Lower leg skin (tissue), 3 donors: Measurements from ENCODE around the gene MEGF8.

ENCODE experiments used
- POLR2A ChIP-seq, 2 donors: fragments of 450-650 bp; IDR thresholded peaks; one replicate each; pipeline ENCODE4 v1.6.1; 2016 to 2017; ENCODE audit warnings: antibody characterized with exemption in 2 of 2, mild to moderate bottlenecking in 1 of 2, moderate library complexity in 1 of 2
- TF ChIP-seq, protein P1 (sequence below), 3 donors: fragments of 450-650 bp; IDR thresholded peaks; one replicate each; pipeline ENCODE4 v1.5.1; 2016; ENCODE audit warnings: antibody characterized with exemption in 3 of 3, mild to moderate bottlenecking in 3 of 3, moderate library complexity in 2 of 3

DNA sequence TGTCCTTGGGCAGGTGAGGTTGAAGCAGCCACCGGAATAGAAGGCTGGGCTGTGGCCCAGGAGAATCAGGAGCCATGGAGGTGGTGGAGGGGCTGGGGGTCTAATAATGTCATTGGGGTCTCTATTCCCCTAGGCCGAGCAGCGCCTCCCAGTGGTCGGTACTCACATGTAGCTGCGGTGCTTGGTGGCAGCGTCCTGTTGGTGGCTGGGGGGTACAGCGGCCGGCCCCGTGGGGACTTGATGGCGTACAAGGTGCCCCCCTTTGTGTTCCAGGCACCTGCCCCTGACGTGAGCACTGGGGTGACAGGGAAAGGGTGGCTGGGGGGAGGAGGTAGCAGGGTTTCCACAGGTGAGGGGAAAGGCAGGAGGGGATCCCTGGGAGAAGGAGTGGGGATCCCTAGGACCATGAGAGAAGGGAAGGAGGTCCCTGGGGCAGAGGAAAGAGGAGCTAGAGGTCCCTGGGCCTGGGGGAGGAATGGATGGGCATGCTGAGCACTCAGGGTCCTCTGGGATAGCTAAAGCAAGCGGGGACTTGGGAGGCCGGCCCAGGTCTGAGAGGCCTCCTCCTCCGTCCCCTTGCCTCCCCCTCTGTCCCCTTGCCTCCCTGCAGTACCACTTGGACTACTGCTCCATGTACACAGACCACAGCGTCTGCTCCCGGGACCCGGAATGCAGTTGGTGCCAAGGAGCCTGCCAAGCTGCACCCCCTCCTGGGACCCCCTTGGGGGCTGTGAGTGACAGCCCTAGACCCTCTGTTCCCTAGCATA is 18.1 kb downstream of the MEGF8 start:
- TF ChIP-seq, protein P1, sequence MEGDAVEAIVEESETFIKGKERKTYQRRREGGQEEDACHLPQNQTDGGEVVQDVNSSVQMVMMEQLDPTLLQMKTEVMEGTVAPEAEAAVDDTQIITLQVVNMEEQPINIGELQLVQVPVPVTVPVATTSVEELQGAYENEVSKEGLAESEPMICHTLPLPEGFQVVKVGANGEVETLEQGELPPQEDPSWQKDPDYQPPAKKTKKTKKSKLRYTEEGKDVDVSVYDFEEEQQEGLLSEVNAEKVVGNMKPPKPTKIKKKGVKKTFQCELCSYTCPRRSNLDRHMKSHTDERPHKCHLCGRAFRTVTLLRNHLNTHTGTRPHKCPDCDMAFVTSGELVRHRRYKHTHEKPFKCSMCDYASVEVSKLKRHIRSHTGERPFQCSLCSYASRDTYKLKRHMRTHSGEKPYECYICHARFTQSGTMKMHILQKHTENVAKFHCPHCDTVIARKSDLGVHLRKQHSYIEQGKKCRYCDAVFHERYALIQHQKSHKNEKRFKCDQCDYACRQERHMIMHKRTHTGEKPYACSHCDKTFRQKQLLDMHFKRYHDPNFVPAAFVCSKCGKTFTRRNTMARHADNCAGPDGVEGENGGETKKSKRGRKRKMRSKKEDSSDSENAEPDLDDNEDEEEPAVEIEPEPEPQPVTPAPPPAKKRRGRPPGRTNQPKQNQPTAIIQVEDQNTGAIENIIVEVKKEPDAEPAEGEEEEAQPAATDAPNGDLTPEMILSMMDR (IDR thresholded peaks at IDR 0.05) = no peak
- no peak for TF ChIP-seq POLR2A (IDR thresholded peaks at IDR 0.05)
